Neural progenitor cell (in vitro differentiated cells): ENCODE measurements around the gene RAB5IF. TPM values are rescaled to one million over a fixed set of nuclear protein-coding genes. Genes with fewer than 3 reads are reported as not detected.
"Not testable (repeated sequence)": the region's sequence is repeated elsewhere in the genome, so short reads cannot be mapped to it uniquely, and the experiment has no call there.

Source experiments
- DNase-seq: peaks from one replicate; pipeline ENCODE4 v3.0.0-alpha.2; 2016; ENCODE audit warnings: low spot score
- H2AFZ ChIP-seq: fragments of 200-600 bp; sonication (generic); replicated peaks from 2 replicates; pipeline ENCODE4 v1.6.1; 2016; ENCODE audit warnings: antibody characterized with exemption
- H3F3A ChIP-seq: fragments of 200-600 bp; sonication (generic); 2 replicates; pipeline ENCODE4 v1.6.1; 2016; ENCODE audit warnings: antibody characterized with exemption, low read depth
- H3K27ac ChIP-seq: fragments of 200-600 bp; sonication (generic); 2 replicates; pipeline ENCODE4 v1.5.1; 2016; ENCODE audit warnings: mild to moderate bottlenecking
- H3K27me3 ChIP-seq: fragments of 200-600 bp; sonication (generic); 2 replicates; pipeline ENCODE4 v1.6.1; 2016; ENCODE audit warnings: mild to moderate bottlenecking, moderate library complexity
- H3K36me3 ChIP-seq: fragments of 200-600 bp; sonication (generic); 2 replicates; pipeline ENCODE4 v1.5.1; 2016
- H3K4me1 ChIP-seq: fragments of 200-600 bp; sonication (generic); 2 replicates; pipeline ENCODE4 v1.6.1; 2016; ENCODE audit warnings: mixed run types
- H3K4me2 ChIP-seq: fragments of 200-600 bp; sonication (generic); 2 replicates; pipeline ENCODE4 v1.6.1; 2016
- H3K4me3 ChIP-seq: fragments of 200-600 bp; sonication (generic); 2 replicates; pipeline ENCODE4 v1.5.1; 2016
- H3K79me2 ChIP-seq: fragments of 200-600 bp; sonication (generic); 2 replicates; pipeline ENCODE4 v1.6.1; 2016; ENCODE audit warnings: low read depth
- H3K9ac ChIP-seq: fragments of 200-600 bp; sonication (generic); 2 replicates; pipeline ENCODE4 v1.6.1; 2016
- H3K9me3 ChIP-seq: fragments of 200-600 bp; sonication (generic); 2 replicates; pipeline ENCODE4 v1.5.1; 2016; ENCODE audit warnings: low read depth
- H4K20me1 ChIP-seq: fragments of 200-600 bp; sonication (generic); 2 replicates; pipeline ENCODE4 v1.6.1; 2016; ENCODE audit warnings: low read depth
- H3K27ac Mint-ChIP-seq: 3 replicates; pipeline ENCODE4 v1.8.0; 2021; ENCODE audit warnings: mixed read lengths
- H3K27me3 Mint-ChIP-seq: 2 replicates; pipeline ENCODE4 v1.8.0; 2022; ENCODE audit warnings: low read depth, mild to moderate bottlenecking, inconsistent platforms, moderate library complexity, mixed read lengths; ENCODE audit not compliant: insufficient read depth
- H3K36me3 Mint-ChIP-seq: 3 replicates; pipeline ENCODE4 v1.8.0; 2021; ENCODE audit warnings: mixed read lengths
- H3K4me1 Mint-ChIP-seq: 3 replicates; pipeline ENCODE4 v1.8.0; 2021; ENCODE audit warnings: mixed read lengths
- H3K4me3 Mint-ChIP-seq: 3 replicates; pipeline ENCODE4 v1.8.0; 2021; ENCODE audit warnings: mild to moderate bottlenecking, moderate library complexity, mixed read lengths
- H3K9me3 Mint-ChIP-seq: 3 replicates; pipeline ENCODE4 v1.8.0; 2020; ENCODE audit warnings: mixed read lengths
- EZH2 ChIP-seq: fragments of 200-600 bp; sonication (generic); IDR thresholded peaks from 2 replicates; pipeline ENCODE4 v1.6.1; 2017; ENCODE audit warnings: antibody characterized with exemption, mild to moderate bottlenecking, moderate library complexity
- EZH2phosphoT487 ChIP-seq: fragments of 200-600 bp; sonication (generic); IDR thresholded peaks from 2 replicates; pipeline ENCODE4 v1.6.1; 2017; ENCODE audit warnings: antibody characterized with exemption
- total RNA-seq: library from RNA; depleted of rRNA; stranded (reverse); fragments of >200 nt; gene quantifications from 2 replicates; pipeline ENCODE4 v1.2.3, GENCODE V29; 2015; ENCODE audit warnings: low replicate concordance
- TF ChIP-seq, protein P1 (sequence below): fragments of 200-600 bp; sonication (generic); IDR thresholded peaks from 2 replicates; pipeline ENCODE4 v1.5.1; 2017; ENCODE audit warnings: antibody characterized with exemption, mild to moderate bottlenecking

Gene RAB5IF
- total RNA-seq, 1 donor from 2014 or later = 69.5 TPM

DNA sequence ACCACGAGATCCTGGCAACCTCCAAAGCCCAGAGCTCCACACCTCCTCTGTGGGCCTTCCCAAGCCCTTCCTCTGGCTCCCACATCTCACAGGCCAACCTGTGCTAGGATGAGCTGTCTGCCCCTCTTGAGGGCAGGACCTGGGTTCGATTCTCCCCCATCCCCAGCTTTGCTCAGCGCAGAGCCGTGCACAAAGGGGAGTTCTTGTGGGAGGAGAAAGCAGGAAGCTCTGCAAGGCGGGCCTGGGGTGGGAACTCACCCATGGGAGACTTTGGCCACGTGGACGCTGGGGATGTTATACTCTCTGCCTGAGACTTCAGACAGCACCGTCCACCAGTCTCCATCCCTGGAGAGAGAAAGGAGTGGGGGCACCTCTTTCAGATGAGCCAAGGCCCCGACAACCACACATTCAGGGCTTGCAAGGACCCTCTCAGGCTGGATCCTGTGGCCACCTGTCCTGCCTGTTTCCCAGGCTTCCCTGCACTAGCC lies 27.8 kb downstream of the RAB5IF start:
- H3K36me3 ChIP-seq = no peaks in the 10 kb centered on the region
- Mint-ChIP-seq H3K4me1 (peaks cover 6% of the 10 kb centered on the region), H3K9me3 (no peaks in the 10 kb centered on the region), H3K4me3 (no peak overlapping the region), H3K27me3 (no peaks in the 10 kb centered on the region), H3K27ac (no peak overlapping the region), H3K36me3 (no peaks in the 10 kb centered on the region)
- no peak overlapping the region for H3K4me3 ChIP-seq
- H3F3A ChIP-seq = no peaks in the 10 kb centered on the region
- no peaks in the 10 kb centered on the region for H3K79me2 ChIP-seq
- TF ChIP-seq, protein P1, sequence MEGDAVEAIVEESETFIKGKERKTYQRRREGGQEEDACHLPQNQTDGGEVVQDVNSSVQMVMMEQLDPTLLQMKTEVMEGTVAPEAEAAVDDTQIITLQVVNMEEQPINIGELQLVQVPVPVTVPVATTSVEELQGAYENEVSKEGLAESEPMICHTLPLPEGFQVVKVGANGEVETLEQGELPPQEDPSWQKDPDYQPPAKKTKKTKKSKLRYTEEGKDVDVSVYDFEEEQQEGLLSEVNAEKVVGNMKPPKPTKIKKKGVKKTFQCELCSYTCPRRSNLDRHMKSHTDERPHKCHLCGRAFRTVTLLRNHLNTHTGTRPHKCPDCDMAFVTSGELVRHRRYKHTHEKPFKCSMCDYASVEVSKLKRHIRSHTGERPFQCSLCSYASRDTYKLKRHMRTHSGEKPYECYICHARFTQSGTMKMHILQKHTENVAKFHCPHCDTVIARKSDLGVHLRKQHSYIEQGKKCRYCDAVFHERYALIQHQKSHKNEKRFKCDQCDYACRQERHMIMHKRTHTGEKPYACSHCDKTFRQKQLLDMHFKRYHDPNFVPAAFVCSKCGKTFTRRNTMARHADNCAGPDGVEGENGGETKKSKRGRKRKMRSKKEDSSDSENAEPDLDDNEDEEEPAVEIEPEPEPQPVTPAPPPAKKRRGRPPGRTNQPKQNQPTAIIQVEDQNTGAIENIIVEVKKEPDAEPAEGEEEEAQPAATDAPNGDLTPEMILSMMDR = no peak
- no peak for TF ChIP-seq EZH2phosphoT487
- no peaks in the 10 kb centered on the region for H3K27me3 ChIP-seq
- no peak for DNase-seq
- H2AFZ ChIP-seq = no peak overlapping the region
- no peak overlapping the region for H3K9ac ChIP-seq
- no peaks in the 10 kb centered on the region for H3K9me3 ChIP-seq
- H3K27ac ChIP-seq = no peak overlapping the region
- no peak overlapping the region for H3K4me2 ChIP-seq
- H4K20me1 ChIP-seq = no peaks in the 10 kb centered on the region
- no peaks in the 10 kb centered on the region for H3K4me1 ChIP-seq

DNA sequence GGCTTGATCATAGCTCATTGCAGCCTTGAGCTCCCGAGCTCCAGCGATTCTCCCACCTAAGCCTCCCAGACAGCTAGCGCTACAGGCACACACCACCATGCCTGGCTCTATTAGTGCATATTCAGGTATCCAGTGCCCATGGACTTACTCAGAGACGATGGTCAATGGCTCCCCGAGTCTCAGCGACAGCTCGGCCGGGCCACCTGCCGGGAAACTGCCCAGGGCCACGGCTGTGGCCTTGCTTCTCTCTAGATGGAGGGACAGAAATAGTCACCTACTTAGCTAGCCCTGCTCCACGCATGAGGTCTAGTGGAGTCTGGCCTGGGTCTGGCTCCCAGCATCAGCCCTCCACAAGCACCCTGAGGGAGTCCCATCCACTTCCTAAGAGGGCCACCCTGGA lies 28.8 kb downstream of the RAB5IF start:
- Mint-ChIP-seq H3K9me3 (no peaks in the 10 kb centered on the region), H3K36me3 (no peaks in the 10 kb centered on the region), H3K4me3 (no peak overlapping the region), H3K27ac (no peak overlapping the region), H3K27me3 (no peaks in the 10 kb centered on the region), H3K4me1 (peaks cover 6% of the 10 kb centered on the region)
- Histone ChIP-seq H3F3A (no peaks in the 10 kb centered on the region), H3K27me3 (no peaks in the 10 kb centered on the region), H3K4me3 (no peak overlapping the region), H4K20me1 (no peaks in the 10 kb centered on the region), H3K4me2 (no peak overlapping the region), H2AFZ (no peak overlapping the region), H3K36me3 (no peaks in the 10 kb centered on the region), H3K27ac (no peak overlapping the region), H3K79me2 (no peaks in the 10 kb centered on the region), H3K4me1 (no peaks in the 10 kb centered on the region), H3K9me3 (no peaks in the 10 kb centered on the region), H3K9ac (no peak overlapping the region)
- TF ChIP-seq EZH2 = no peak
- TF ChIP-seq EZH2phosphoT487 = no peak
- TF ChIP-seq, protein P1 = no peak
- no peak for DNase-seq

DNA sequence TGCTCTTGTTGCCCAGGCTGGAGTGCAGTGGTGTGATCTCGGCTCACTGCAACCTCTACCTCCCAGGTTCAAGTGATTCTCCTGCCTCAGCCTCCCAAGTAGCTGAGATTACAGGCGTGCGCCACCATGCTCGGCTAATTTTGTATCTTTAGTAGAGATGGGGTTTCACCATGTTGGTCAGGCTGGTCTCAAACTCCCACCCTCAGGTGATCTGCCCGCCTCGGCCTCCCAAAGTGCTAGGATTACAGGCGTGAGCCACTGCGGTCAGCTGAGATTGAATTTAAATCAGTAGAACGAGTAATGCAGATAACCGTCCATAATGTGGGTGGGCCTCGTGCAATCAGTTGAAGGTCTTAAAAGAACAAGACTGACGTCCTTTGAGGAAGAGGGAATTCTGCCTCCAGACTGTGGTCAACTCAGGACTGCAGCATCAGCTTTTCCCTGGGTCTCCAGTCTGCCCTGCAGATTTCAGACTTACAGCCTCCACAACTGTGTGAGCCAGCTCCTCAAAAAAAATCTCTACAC lies 33.4 kb downstream of the RAB5IF start:
- not testable (repeated sequence) for H2AFZ ChIP-seq, H3K27ac ChIP-seq, H3K9ac ChIP-seq, H3K36me3 Mint-ChIP-seq, H3K36me3 ChIP-seq, H3F3A ChIP-seq, H3K27me3 ChIP-seq, H3K27ac Mint-ChIP-seq, H3K4me1 Mint-ChIP-seq, H3K27me3 Mint-ChIP-seq, H3K4me3 Mint-ChIP-seq, H3K4me3 ChIP-seq, DNase-seq, H3K4me1 ChIP-seq, H4K20me1 ChIP-seq, H3K4me2 ChIP-seq, H3K9me3 Mint-ChIP-seq, H3K79me2 ChIP-seq, H3K9me3 ChIP-seq

DNA sequence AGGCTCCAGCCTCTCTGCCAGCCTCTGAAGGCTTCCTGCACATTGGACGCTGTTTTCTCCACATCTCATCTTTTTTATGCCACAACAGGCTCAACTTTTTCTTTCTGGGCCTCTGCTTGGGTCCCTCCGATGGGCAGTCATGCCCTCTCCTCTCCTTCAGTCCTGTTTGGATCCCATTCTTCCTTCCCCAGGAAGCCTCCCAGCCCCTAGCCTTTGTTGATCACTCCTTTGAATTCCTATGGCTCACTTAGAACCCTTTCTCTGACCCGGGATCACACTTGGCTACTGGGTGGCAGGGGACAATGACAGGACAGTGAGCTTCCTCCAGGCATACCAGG lies 35.9 kb downstream of the RAB5IF start:
- H3K36me3 ChIP-seq = no peaks in the 10 kb centered on the region
- no peak for DNase-seq
- Mint-ChIP-seq H3K4me3 (peak overlapping the region; percentile 42), H3K9me3 (no peaks in the 10 kb centered on the region), H3K4me1 (peaks cover 7% of the 10 kb centered on the region), H3K27me3 (peaks cover 6% of the 10 kb centered on the region), H3K27ac (peak overlapping the region; percentile 78), H3K36me3 (no peaks in the 10 kb centered on the region)
- TF ChIP-seq EZH2 = no peak
- no peak for TF ChIP-seq EZH2phosphoT487
- TF ChIP-seq, protein P1 = no peak
- peaks cover 16% of the 10 kb centered on the region for H3K4me1 ChIP-seq
- no peak overlapping the region for H3K9ac ChIP-seq
- H3K79me2 ChIP-seq = no peaks in the 10 kb centered on the region
- no peak overlapping the region for H3K4me3 ChIP-seq
- H3K4me2 ChIP-seq = no peak overlapping the region
- peaks cover 9% of the 10 kb centered on the region for H3F3A ChIP-seq
- H3K27me3 ChIP-seq = no peaks in the 10 kb centered on the region
- H2AFZ ChIP-seq = no peak overlapping the region
- H4K20me1 ChIP-seq = no peaks in the 10 kb centered on the region
- no peak overlapping the region for H3K27ac ChIP-seq
- H3K9me3 ChIP-seq = no peaks in the 10 kb centered on the region
